ENCODE data around the gene LHFPL6.

Gene LHFPL6

GRCh38 chr13:39419068-39419467, 183.9 kb downstream of the LHFPL6 start:
- H3K4me3 ChIP-seq (ENCODE audit: low read depth in 1 of 2, low read length in 1 of 2): no peak overlapping the region
- H3K27me3 ChIP-seq: no peaks in the 10 kb centered on the region
- no peaks in the 10 kb centered on the region for H3K36me3 ChIP-seq
- no peaks in the 10 kb centered on the region for H3K4me1 ChIP-seq (ENCODE audit: control insufficient read depth in 1 of 2, insufficient read depth in 1 of 2, low read depth in 1 of 2, low read length in 1 of 2)
- TF ChIP-seq CTCF (IDR thresholded peaks at IDR 0.05): no peak
- H3K9me3 ChIP-seq: no peaks in the 10 kb centered on the region
- no peak overlapping the region for H3K27ac ChIP-seq

GRCh38 chr13:39418424-39418823, 184.6 kb downstream of the LHFPL6 start:
- H3K4me3 ChIP-seq (ENCODE audit: low read depth in 1 of 2, low read length in 1 of 2): no peak overlapping the region
- no peaks in the 10 kb centered on the region for H3K36me3 ChIP-seq
- H3K4me1 ChIP-seq (ENCODE audit: control insufficient read depth in 1 of 2, insufficient read depth in 1 of 2, low read depth in 1 of 2, low read length in 1 of 2): no peaks in the 10 kb centered on the region
- H3K9me3 ChIP-seq: no peaks in the 10 kb centered on the region
- no peak for TF ChIP-seq CTCF (IDR thresholded peaks at IDR 0.05)
- H3K27me3 ChIP-seq: no peaks in the 10 kb centered on the region
- H3K27ac ChIP-seq: no peak overlapping the region

DNA sequence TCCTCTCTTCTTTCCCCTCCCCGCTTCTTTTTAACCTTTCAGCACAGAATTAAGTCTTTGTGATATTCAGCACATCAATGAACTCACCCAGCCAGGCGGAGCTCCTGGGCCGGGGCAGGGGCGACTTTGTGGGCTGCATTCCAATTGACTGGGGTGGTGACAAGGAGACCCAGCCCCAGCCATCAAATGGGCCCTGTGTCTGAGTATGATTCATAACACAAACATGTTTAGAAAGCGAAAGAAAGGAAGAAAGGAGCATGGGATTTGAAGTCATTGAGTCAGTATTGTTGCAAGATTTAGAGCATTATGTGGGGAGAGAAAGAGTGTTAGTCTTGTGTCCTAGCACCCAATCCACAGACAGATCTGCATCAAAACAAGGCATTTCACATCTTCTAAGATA, 185.3 kb downstream of the LHFPL6 start:
- Histone ChIP-seq H3K27me3 (no peaks in the 10 kb centered on the region), H3K4me3 (ENCODE audit: low read depth in 1 of 2, low read length in 1 of 2) (no peak overlapping the region), H3K9me3 (no peaks in the 10 kb centered on the region), H3K4me1 (ENCODE audit: control insufficient read depth in 1 of 2, insufficient read depth in 1 of 2, low read depth in 1 of 2, low read length in 1 of 2) (no peaks in the 10 kb centered on the region), H3K27ac (no peak overlapping the region), H3K36me3 (no peaks in the 10 kb centered on the region)
- TF ChIP-seq CTCF (IDR thresholded peaks at IDR 0.05): no peak

- Histone ChIP-seq H3K9me3 (no peaks in the 10 kb centered on the region), H3K36me3 (no peaks in the 10 kb centered on the region), H3K4me3 (ENCODE audit: low read depth in 1 of 2, low read length in 1 of 2) (no peak overlapping the region), H3K27ac (no peak overlapping the region), H3K27me3 (no peaks in the 10 kb centered on the region), H3K4me1 (ENCODE audit: control insufficient read depth in 1 of 2, insufficient read depth in 1 of 2, low read depth in 1 of 2, low read length in 1 of 2) (no peaks in the 10 kb centered on the region)
- no peak for TF ChIP-seq CTCF (IDR thresholded peaks at IDR 0.05)
Observed at GRCh38 chr13:39417131-39417530, 185.9 kb downstream of the LHFPL6 start.

- H3K27ac ChIP-seq: no peak overlapping the region
- H3K27me3 ChIP-seq: no peaks in the 10 kb centered on the region
- H3K9me3 ChIP-seq: no peaks in the 10 kb centered on the region
- H3K36me3 ChIP-seq: no peaks in the 10 kb centered on the region
- TF ChIP-seq CTCF (IDR thresholded peaks at IDR 0.05): no peak
- no peak overlapping the region for H3K4me3 ChIP-seq (ENCODE audit: low read depth in 1 of 2, low read length in 1 of 2)
- no peaks in the 10 kb centered on the region for H3K4me1 ChIP-seq (ENCODE audit: control insufficient read depth in 1 of 2, insufficient read depth in 1 of 2, low read depth in 1 of 2, low read length in 1 of 2)
Observed at GRCh38 chr13:39415008-39415802, 187.8 kb downstream of the LHFPL6 start.
